ENCODE results near the gene TAF4.

TAF4 gene

DNA sequence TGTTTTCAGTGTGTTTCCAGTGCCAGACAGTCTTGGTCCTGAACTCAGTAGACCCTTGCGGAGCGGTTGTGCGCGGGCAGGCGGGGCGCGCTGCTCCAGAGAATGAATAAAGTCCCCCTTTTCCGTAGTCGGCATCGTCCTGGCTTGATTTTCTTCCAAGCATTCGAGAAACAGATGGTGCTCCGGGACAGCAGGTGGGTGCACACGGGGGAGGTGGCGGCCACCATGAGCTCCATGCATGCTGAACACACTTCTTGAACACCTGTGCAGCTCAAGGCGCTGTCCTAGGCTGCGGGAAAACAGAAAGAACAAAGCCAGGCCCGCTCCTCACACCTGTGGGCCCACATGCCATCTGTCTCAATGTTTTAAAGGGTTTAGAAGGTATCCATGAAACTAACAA lies 125.2 kb downstream of the TAF4 start:
- intact Hi-C loops (cut with DNase I): no loop called here
- DNase-seq: peak in 3 of 10 donors; percentile 67 to 76 (median 71)

DNA sequence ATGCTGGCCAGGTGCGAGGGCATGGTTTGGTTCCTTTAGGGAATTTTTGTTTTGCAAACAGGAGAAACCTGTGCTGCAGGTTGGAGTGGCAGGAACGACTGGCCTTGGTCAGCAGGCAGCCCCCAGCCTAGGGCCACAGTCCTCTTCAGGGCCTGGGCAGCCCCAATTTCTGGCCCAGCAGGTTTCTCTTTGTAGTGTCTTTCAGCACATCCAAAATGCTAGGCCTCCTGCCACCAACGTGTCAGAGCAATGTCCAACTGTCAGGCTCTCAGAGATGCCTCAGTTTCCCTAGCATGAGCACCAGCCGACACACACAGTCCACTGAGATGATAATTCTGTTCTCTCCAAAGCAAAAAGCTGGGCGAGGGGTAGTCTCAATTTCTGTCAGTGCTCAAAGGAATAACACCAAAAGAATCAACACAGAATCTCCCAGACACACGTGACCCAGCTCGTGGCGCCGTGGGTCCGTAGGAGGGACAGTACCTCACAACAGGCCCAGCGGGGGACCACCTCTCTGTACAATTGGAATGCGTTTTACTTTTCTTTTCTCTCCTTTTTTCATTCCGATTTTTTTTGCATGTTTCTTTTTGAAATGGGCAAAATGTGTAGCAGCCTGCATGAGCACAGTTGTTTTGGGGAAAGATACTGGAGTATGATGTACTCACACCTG lies 125.9 kb downstream of the TAF4 start:
- peak in 3 of 10 donors; percentile 30 to 52 (median 50) for DNase-seq
- intact Hi-C loops (cut with DNase I): no loop called here

DNA sequence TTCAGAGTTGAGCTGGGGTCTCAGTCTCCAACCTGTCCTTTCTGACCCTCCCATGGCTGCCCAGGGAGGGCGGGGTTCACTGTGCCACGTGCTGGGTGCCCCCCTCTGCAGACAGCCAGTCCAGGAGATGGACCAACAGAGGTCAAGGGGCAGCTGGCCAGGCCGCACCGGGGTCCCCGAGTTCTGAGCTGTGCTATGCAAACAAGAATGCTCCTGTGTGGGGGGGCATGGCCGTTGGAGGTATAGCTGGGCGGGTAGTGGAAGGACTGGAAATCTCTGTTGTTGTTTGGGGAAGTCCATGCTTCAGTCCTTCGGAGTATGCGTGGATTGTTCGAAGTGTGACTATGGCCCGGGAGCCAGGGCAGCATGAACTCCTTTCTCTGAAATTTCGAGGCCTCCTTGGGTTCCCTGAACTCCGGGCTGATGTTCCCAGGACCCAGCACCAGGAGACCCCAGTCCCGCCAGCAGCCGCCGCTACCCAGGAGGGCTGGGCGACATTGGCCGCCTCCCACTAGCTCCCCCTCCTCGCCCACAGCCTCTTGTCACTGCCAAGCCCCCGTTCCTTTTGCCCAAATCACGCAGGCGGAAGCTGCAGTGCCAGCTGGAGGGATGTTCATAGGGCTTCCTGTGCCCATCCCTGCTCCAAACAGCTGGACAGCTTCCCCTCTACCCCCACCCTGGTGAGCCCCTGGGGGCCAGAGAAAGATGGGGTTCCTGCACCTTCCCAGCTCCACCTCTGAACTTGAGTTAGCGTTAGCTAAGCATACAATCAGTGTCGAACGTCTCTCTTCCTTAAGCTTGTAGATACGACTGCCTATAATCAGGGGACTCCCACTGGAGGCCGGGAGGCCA lies 126.6 kb downstream of the TAF4 start:
- intact Hi-C loops (cut with DNase I): no loop called here

DNA sequence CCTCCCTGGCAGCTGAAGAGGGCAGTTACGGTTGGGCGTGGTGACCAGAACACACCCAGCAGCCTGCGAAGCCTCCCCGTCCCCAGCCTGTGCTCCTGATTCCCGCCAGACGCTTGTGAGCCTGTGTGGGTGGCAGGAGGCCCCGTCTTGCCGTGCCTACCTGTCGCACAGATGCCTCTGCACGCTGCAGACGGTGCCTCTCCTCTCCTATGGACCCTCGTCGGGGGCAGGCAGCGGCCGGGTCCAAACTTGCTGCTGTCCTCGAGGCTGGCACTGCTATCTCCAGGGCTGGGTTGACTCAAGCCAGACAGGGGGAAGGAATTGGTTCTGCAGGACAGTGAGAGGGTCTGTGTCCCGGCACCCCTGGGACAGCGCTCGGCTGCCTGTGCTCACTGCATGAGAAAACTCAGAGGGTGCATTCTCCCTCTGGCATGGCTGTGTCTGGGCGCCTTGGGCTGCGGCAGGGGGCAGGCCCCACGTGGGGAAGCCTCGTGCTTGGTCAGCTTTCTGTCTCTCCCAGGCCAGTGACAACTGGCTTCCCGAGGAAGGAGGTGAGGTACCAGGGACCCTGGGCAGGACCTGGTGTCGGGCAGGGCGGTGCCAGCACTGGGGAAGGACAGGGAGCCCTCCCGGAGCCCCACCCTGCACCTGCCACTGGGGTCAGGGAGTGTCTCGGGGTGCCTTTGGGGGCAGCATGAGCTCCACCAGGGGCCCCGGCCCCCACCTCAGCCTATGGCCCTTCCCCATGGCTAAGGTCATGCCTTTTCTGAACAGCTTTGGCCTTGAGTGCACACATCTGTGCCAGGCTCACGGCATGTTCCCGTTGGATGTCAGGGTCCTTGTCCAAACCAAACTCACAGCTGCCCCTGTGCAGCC lies 127.5 kb downstream of the TAF4 start:
- intact Hi-C loops (cut with DNase I): no loop called here

More for the DNA sequence above, 126.6 kb downstream of the TAF4 start:
- DNase-seq: peak in 4 of 10 donors; percentile 6 to 75 (median 60)

DNA sequence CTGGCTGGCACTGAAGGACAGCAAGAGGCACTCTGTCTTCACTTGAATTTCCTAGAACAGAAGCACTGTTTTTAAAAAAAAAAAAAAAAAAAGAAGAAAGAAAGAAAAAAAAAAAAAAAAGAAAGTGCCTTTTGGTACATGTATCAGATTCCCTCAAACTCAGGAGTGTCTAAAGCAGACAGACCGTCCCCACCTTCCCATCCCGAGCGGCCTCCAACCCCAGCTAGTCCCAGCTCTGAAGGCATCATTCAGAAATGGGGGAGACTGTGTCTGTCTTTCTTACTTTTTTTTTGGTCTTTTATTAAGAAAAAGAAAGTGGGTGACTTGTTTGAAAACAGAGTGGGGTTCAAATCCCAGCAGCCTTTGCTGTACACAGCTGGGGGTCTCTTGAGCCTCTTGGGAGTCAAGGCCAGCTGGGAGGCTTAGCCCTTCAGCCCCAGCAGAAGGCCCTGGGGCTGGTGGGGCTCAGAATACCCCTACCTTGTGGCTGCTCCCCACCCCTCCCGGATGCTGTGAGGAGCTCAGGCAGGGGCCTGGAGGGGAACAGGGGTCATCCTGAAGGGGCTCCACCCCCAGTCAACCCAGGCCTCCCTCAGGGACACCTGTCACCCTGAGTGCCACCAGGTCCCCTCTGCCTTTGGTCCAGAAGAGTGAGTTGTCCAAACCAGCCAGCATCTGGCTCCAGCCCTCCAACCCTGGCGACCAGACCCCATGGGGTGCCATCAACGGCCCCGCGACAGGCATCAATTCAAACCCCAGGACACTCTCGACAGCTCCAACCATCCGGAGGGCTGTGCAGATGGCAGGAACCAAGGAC lies 128.3 kb downstream of the TAF4 start:
- intact Hi-C loops (cut with DNase I): no loop called here
- DNase-seq: peak in 5 of 10 donors; percentile 4 to 83 (median 36)

More for the DNA sequence above, 127.5 kb downstream of the TAF4 start:
- peak in 6 of 10 donors; percentile 4 to 83 (median 38) for DNase-seq

DNA sequence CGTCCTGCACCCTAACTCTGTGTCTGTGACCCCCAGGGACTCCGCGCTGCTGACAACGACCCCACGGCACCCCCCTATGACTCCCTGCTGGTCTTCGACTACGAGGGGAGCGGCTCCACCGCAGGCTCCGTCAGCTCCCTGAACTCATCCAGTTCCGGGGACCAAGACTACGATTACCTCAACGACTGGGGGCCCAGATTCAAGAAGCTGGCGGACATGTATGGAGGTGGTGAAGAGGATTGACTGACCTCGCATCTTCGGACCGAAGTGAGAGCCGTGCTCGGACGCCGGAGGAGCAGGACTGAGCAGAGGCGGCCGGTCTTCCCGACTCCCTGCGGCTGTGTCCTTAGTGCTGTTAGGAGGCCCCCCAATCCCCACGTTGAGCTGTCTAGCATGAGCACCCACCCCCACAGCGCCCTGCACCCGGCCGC lies 129.0 kb downstream of the TAF4 start:
- intact Hi-C loops (cut with DNase I): no loop called here
- peak in 5 of 10 donors; percentile 4 to 81 (median 58) for DNase-seq

DNA sequence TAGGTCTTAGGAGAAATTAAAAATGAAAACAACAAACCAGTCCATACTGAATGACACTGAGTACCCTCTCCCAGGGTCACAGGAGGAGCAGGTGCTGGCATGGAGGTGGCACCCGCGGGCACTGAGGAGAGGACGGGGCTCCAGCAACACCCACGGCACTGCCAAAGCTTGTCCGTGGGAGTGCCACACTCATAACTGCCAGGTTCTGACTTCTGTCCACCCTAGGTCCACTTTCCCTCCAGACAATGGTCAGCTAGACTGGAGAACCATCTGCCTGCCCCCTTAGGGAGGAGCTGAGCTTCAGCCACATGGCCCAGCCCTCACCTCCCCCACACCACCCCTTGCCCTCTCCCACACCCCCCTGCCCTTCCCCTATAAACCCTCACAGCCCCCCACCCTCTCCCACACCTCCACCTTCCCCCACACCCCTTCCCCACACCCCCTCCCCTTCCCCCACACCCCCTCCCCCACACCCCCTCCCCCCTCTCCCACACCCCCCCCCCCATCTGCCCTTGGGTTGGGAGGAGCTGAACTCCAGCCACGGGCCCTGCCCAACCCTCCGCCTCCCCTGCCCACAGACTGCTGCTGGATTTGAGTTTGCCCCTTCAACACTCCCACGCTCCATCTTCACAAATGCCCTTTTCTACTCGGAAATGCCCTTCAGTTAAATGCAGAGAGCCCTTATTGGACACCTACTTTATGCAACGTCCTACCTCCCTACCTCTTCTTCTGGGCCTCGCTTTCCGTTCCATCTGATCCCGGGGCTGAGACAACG lies 129.6 kb downstream of the TAF4 start:
- DNase-seq: peak in 3 of 10 donors; percentile 18 to 49 (median 39)
- intact Hi-C loops (cut with DNase I): no loop called here

DNA sequence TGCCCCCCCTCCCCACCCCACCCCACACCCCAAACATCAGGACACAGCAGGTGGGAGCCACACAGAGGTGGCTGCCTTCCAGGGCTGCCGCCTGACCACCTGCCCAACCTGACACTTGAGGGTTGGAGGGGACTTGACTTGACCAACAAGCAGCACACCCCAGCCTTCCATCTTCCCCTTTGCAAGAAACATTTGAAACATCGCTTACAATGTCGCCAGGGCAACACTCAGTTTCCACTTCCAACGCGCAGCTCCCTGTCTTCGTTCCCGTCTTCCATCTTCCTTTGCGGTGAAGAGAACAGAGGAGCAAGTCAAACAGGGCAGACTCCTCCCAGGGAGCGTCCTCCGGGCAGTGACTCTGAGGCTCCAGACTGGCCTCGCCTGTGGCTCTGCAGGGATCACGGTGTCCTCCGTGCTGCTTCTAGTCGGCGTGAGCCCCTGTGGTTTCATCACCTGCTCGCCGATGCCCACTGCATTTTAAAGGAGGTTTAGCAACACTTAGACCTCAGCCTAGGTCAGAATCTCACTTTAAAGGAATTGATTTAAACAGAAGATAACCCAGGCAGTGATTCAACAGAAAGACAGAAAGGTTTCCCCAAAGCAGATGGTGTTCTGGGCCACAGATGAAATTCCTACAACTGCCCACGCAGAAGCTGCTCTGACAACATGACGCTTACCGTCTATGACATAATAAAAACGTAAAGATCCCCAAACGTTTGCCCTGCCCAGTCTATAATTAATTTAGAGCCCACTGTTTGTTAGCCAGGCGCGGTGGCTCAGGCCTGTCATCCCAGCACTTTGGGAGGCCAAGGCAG lies 130.8 kb downstream of the TAF4 start:
- DNase-seq: peak in 5 of 10 donors; percentile 3 to 63 (median 37)
- intact Hi-C loops (cut with DNase I): no loop called here

DNA sequence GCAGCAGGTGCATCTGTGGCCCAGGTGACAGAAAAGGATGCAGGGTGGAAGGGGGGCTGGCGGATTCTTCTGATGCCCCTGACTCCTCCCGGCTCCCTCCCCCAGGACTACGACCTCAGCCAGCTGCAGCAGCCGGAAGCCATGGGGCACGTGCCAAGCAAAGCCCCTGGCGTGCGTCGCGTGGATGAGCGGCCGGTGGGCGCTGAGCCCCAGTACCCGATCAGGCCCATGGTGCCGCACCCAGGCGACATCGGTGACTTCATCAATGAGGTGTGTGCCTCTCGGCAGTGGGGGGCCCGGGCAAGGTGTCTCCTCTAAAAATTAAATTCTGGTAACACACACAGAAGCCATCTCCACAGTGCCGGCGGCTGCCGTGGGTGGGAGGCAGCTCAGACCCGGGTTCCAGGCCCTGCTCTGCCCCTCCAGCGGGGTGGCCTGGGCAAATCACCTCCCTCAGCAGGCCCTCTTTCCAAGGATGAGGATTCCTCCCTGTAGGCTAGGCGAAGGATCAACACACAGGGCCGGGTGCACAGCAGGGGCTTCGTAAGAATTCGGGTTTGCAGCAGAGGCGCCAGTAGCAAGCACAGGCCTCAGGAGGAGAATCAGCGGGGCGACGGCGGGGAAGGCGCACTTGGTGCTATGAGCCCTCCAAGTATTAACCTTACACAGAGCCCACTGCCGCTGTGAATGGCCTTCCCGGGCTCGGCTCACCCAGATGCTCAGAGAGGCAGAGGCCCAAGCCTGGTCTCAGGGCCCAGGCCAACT lies 131.5 kb downstream of the TAF4 start:
- DNase-seq: peak in 5 of 10 donors; percentile 7 to 71 (median 61)

DNA sequence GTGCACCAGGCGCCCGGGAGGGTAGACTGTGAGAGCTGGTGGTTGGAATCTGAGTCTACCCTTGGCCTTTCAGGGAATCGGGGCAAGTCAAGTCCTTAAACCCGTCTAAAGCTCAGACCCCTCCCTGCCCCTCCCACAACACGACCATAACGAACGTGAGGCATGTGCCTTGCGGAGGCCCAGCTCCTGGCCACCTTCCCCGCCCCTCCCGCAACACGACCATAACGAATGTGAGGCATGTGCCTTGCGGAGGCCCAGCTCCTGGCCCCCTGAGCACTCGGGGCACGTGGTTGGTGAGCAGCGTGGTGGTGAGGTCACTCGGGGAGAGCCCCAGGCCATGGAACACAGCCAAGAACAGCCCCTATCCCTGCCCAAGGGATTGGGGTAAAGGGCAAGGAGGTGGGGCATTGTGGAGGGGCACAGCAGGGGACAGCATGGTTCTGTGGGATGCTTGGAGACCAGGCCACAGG lies 132.2 kb downstream of the TAF4 start:
- intact Hi-C loops (cut with DNase I): no loop called here
- peak in 3 of 10 donors; percentile 7 to 67 (median 16) for DNase-seq

More for the DNA sequence above, 131.5 kb downstream of the TAF4 start:
- intact Hi-C loops (cut with DNase I): no loop called here

DNA sequence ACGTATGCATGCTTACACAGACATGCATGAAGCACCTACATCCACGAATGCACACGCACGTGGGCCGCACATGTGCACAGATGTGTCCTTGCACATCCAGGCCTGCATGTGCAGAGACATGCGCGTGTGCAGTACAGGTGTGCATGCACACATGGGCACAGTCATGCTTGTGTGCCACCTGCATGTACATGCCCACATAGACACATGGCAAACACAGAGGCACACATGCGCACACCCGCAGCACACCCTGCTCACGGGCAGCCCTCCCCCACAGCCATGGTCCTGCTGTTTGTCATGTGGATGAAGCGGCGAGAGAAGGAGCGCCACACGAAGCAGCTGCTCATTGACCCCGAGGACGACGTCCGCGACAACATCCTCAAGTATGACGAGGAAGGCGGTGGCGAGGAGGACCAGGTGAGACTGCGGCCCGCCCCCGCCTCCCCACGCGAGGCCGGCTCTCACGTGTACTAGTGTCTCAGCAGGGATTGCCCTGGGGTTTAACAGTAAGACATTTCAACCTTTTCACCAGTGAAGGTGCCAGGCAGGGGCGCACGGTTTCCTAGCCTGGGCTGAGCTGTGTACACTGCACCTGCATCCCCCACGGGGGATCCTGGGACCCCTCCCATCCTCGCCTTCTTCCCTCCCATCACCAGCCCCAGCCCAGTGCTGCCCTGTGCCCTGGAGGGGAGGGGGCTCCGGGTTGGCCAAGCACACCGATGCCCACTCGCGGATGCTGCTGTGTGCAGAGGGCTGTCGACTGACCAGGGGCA lies 132.8 kb downstream of the TAF4 start:
- peak in 5 of 10 donors; percentile 7 to 77 (median 67) for DNase-seq
- intact Hi-C loops (cut with DNase I): no loop called here

DNA sequence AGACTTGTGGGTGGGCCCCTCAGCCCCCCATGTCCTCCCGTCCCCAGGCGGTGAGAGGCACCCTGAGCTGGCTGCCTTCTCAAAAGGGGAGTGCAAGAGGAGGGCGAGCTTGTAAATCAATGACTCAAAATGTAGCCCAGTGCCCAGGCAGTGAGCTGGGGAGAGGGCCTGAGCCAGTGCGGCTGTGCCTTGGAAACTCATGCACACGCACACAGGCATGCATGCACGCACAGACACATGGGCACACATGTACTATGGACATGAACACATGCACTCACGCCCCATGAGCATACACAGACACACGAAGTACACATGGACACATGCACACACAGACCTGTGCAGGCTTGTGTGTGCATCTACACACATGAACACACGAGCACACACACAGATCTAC lies 133.5 kb downstream of the TAF4 start:
- intact Hi-C loops (cut with DNase I): no loop called here
- peak in 6 of 10 donors; percentile 1 to 39 (median 18) for DNase-seq

DNA sequence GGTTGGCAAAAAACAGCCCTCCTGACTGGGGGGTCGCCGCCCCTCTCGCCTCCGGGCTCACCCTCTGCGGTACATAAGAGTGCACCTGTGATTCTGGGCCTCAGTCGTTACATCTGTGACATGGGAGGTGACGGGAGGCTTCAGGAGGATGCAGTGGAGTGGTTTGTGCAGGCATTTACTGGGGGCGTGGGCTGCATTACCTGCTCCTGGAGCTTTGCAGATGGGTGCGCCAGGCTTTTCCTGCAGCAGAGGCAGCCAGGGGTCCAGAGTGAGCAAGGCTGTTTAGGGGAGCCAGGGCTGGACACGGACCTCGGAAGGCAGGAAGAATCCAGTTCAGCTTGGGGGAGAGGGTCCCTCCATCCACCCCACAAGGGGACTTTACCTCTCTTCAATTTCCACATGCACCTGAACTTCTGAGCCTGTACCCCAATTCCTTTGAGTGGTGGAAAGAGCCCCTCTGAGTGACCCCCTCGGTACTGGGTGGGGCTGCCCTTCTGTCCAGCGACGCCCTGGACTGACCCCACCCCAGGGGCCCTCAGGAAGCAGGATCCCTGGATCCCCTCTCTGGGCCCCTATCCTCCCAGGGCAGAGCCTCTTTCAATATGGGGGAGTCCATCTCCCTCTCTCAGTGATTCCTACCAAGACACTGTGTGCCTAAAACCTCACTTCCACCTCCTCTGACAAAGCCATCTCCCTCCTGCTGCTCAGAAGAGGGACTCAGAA lies 134.0 kb downstream of the TAF4 start:
- intact Hi-C loops (cut with DNase I): no loop called here
- peak in 4 of 10 donors; percentile 2 to 18 (median 7) for DNase-seq

DNA sequence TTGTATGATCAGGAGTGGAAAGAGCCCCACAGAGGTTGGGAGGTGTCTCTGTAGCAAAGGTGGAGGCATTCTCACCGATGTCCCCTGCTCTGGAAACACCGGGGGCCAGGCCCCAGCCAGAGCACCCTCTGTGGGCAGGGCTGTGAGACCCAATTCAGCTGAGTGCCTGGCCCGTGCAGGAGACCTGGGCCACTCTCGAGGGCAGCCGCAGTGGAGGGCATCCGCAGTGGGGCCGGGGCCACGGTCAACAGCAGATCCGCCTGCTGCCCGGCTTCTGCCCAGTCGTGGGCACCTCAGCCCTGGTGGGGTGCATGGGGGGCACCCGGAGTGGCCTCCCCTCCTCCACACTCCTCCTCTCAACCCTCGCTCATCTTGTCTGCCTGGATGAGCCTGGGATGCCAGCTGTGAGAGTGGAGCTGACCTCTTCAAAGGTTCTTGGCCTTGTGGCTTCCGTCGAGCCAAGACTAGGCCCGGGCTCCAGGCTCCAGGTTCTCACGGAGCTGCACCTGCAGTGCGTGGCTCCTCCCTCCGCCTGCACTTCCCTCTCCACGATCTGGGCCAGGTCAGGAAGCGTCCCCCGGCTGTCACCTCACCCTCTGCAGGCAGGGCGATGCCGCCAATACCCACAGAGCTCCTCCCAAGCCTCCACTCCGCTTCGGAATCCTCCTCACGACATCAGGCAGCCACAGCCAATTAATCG lies 134.8 kb downstream of the TAF4 start:
- intact Hi-C loops (cut with DNase I): no loop called here
- DNase-seq: peak in 6 of 10 donors; percentile 1 to 87 (median 44)

Data from posterior cingulate gyrus (tissue), 11 donors.